ENCODE data around the gene CNOT1.
"Not testable (repeated sequence)": the region's sequence is repeated elsewhere in the genome, so short reads cannot be mapped to it uniquely, and the experiment has no call there.

The CNOT1 gene

DNA sequence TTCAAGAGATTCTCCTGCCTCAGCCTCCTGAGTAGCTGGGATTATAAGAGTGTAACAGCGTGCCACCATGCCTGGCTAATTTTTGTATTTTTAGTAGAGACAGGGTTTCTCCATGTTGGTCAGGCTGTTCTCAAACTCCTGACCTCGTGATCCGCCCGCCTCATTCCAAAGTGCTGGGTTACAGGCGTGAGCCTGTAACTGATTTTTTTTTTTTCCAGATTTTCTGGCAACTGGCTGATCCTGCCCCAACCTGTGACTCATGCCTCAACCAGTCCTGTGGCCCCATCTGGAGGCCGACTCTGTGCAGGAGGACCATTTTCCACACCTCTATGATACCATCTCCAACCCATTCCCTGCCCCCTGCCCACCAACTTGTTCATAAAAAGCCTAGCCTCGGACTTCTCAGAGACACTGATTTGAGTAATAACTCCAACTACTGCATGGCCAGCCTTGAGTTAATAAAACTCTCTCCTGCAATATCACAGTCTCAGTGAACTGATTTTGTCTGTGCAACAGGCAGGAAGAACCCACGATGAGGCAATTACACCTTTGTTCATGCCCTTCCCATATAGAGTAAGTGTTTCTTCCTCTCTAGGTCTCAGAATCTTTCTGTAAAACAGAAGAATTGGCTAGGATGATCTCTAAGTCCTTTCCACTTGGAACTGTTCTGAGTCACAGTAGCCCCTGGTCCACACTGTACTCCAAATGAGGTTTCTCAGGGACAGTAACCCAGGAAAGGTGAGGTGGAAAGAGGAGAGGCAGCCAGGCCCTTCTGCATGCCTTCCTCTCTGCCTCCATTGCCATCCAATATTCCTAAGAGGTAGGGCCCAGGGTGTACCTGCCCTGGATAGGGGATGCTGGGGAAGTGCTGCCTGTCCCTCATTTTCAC lies 8.8 kb upstream of the CNOT1 start:
- DNase-seq (ENCODE audit: low read depth), result no peak

DNA sequence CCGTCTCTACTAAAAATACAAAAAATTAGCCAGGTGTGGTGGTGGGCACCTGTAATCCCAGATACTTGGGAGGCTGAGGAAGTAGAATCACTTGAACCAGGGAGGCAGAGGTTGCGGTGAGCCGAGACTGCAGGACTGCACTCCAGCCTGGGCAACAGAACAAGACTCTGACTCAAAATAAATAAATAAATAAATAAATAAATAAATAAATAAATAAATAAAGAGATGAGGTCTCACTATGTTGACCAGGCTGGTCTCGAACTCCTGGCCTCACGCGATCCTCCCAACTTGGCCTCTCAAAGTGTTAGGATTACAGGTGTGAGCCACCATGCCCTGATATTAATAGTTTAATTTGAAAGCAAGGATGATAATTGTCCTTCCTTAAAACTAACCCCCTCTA lies 7.4 kb upstream of the CNOT1 start:
- DNase-seq (ENCODE audit: low read depth), result not testable (repeated sequence)

DNA sequence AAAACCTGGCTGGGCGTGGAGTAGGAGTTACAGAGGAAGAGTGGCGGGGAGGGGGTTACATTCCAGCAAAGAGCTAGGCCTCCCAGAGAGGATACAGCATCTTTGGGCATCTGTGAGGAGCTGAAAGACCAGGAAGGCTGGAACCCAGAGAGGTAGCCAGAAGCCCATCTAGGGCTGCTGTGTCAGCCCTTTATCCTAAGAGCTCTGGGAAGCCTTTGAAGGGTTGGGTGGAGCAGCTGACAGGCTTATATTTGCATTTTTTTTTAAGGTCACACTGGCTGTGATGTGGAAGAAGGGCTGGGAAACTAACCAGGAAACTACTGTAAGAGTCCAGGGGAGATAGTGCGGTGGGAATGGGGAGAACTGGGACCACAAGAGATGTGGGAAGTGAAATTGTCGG lies 6.8 kb upstream of the CNOT1 start:
- DNase-seq (ENCODE audit: low read depth), result no peak

DNA sequence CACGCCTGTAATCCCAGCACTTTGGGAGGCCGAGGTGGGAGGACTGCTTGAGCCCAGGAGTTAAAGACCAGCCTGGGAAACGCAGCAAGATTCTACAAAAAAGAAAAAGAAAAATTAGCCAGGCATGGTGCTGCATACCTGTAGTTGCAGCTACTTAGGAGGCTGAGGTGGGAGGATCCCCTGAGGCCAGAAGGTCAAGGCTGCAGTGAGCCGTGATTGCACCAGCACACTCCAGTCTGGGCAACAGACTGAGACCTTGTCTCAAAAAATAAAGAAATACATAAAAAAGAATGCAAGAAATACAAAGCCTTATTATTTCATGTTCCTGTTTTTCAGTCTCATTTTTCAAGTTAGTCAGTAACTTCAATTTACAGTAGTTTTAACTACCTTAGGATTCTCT lies 5.9 kb upstream of the CNOT1 start:
- DNase-seq (ENCODE audit: low read depth), result no peak

DNA sequence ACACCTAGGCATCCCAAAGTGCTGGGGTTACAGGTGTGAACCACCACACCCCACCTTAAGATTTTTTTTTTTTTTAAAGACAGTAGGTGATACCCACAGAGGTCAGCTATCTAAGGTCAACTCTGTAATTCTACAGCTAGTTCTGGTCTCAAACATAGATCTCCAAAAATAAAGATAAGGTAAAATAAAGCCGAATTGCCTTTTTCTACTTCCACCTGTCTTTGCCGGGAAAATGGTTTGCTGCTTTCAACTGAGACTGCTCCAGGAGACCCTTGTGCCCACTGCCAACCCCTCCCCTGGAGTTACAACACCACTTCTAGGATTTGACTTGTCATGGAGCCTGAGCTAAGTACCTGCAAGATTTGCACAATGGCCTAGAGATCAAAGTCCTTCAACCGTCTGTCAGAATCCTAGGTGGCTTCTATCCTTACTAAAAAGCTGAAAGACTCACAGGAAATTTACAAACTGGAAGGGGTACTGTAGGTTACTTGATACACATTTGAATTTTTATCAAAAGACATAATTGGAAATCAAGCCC lies 4.7 kb upstream of the CNOT1 start:
- DNase-seq (ENCODE audit: low read depth), result no peak

DNA sequence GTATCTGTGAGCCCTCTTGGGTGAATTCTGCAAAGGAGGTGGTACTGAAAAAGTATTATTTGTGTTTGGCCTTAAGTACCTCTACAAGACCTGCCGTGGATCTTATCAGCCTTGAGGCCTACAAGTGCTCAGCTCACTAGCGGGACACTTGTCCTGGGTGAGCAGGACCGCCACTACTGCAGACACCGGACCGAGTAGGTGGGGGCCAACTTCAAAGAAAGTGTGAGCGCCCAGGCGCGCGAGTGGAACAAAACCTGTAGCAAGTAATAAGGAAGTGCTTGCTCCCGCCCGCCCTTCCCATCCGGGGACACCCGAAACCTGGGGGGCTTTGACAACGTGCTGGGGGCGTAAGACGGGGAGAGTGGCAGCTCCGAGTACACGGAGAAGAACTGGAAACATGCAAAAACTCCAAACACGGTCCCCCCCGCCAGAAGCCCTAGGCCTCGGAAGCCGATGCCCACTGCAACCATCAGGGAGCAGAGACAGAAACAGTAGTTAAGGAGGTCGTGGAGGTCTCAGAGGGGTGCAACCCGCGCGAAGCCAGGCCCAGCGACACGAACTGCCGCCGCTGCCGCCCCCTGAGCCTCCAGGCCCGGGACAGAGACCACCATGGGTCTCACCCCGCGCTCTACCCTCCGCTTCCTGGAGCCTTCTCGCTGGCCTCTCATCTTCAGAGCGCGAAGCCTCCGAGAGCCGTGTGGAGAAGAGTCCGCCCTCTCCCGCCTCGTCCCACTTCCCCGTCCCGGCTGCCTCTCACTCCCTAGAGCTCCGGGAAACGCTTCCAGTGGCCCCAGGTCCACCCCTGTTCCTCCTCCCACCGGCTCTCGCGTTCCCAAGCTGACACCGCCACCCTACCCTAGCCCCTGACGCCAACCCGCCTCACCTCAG lies 537 bp downstream of the CNOT1 start:
- peak; percentile 41 for DNase-seq (ENCODE audit: low read depth)

DNA sequence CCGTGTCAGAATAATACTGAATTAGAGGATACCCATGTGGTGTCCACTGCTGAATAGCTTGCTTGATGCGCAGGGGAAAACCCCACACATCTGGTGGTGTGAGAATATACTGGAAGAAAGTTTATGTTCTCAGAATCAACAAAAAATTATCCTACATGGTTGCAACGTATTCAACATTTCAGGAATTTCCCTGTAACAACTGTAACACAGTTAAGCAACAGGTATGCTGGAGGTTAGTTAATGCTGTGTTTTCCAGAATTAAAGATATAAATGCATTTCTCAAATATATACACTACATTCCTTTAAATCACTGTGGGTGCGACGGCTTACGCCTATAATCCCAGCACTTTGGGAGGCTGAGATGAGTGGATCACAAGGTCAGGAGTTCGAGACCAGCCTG lies 5.4 kb downstream of the CNOT1 start:
- no peak for DNase-seq (ENCODE audit: low read depth)

DNA sequence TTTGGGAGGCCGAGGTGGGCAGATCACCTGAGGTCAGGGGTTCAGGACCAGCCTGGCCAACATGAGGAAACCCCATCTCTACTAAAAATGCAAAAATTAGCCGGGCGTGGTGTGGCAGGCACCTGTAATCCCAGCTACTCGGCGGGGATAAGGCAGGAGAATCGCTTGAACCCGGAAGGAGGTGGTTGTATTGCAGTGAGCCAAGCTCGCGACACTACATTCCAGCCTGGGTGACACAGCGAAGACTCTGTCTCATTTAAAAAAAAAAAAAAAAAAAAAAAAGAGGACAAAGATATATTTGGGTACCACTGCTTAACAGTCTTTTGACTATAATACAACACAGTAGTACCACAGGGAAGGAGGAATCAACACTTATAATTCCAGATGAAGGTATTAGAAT lies 9.2 kb downstream of the CNOT1 start:
- DNase-seq (ENCODE audit: low read depth), result no peak

DNA sequence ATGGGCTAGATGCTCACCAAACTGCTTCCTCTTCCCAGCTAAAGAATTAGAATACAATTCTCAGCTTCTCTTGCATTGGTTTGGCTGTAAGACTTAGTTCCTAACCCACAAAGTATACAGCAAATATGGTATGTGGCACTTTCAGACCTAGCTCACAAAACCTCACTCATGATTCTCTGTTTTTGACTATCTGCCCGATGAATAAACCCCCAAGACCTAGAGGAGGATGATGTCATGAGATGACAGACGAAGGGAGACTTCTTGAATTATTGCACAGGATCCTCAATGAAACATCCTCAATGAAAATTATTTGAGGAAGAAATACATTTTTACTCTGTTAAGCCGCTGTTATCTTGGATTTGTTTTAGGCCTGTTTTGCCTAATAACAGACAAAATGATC lies 14.3 kb downstream of the CNOT1 start:
- no peak for DNase-seq (ENCODE audit: low read depth)

DNA sequence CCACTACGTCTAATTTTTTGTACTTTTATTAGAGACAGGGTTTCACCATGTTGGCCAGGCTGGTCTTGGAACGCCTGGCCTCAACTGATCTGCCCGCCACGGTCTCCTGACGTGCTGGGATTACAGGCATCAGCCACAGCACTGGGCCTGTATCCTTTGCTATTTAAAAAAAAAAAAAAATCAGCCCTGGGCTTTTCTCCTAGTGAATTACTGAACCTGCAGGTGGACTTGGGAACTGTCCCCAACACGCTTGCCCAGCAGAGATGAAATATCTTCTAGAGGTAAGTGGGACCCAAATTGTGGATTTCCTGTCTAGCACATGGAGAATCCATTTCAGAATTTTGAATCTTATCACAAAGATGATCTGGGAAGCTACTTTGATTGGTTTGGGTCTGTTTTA lies 14.8 kb downstream of the CNOT1 start:
- DNase-seq (ENCODE audit: low read depth), result no peak

DNA sequence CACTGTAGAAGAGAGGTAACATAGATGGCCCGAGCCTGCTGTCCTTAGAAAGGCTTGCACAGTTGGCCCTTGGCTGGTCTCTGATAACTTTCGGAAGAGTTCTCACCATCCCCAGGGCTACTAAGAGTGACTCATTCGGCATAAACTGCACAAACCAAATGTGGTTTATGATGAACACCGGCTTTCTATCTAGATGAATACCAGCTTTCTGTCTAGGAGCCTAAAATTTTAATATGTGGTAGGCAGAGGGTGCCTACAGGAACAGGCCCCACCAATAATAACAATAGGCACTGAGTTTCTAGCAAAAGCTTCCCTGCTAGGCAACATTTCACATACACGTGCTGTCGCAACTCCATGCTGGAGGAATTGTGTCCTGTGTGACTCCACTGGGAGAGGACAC lies 15.4 kb downstream of the CNOT1 start:
- DNase-seq (ENCODE audit: low read depth), result no peak

DNA sequence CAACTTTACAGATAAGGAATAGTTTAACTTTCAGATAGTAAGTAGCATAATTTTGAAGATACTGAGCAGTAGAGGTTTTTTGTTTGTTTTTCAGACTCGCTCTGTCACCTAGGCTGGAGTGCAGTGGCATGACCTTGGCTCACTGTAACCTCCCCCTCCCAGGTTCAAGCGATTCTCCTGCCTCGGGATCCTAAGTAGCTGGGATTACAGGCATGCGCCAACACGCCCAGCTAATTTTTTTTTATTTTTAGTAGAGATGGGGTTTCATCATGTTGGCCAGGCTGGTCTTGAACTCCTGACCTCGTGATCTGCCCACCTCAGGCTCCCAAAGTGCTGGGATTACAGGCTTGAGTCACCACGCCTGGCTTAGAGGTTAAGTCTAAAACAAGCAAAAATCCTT lies 16.7 kb downstream of the CNOT1 start:
- DNase-seq (ENCODE audit: low read depth), result not testable (repeated sequence)

DNA sequence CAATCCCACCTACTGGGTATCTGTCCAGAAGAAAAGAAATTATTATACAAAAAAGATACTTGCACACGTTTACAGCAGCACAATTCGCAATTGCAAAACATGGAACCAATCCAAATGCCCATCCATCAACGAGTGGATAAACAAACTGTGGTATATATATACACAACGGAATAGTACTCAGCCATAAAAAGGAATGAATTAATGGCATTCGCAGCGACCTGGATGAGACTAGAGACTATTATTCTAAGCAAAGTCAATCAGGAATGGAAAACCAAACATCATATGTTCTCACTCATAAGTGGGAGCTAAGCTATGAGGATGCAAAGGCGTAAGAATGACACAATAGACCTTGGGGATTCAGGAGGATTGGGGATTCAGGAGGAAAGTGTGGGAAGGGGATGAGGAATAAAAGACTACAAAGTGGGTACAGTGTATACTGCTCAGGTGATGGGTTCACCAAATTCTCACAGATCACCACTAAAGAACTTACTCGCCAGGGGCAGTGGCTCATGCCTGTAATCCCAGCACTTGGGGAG lies 21.0 kb downstream of the CNOT1 start:
- no peak for DNase-seq (ENCODE audit: low read depth)

DNA sequence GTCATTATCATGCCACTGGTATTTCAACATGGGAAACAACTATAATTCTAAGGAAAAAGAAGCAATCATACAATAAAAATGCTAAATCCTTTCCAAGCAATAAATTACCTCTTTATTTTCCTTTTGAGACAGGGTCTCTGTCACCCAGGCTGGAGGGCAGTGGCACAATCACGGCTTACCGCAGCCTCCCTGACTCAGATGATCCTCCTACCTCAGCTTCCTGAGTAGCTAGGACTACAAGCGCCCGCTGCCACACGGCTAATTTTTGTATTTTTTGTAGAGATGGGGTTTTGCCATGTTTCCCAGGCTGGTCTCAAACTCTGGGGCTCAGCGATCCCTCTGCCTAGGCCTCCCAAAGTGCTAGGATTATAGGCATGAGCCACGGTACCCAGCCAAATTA lies 24.1 kb downstream of the CNOT1 start:
- no peak for DNase-seq (ENCODE audit: low read depth)

DNA sequence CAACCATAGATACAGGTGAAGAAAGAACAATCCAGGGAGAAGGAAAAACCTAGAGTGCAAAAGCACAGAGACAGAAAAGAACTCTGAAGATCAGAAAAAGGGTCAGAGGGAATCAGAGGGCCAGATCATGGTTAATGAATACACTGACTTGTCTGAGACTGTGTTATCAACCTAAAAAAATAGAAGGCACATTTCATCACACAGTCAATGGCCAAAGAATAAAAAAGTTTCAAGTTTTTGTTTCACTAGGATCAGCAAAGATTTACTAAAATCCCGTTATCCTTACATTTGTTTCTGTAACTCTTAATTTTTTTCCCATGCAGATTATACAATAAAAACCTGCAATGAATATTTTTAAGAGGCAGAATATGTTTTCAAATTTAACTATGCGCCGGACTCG lies 38.5 kb downstream of the CNOT1 start:
- DNase-seq (ENCODE audit: low read depth), result no peak

DNA sequence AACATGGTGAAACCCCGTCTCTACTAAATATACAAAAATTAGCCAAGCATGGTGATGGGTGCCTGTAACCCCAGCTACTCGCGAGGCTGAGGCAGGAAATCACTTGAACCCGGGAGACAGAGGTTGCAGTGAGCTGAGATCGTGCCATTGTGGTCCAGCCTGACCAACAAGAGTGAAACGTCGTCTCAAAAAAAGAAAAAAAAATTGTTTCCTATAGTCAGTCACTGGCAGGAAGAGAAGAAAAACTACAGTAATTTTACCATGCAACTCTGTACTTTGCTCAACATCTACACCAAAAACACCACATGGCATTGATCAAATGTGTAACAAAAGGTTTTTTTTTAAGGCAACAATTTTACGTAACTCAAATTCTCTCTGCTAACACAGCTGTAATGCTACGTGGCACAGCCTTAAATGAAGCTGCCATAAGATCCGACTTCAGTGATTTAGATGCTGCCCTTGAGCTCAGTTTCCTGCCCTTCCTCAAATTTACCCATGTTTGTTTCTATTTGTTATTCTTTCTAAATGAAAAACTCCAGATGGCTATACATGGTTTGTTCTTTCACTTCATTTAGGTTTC lies 40.2 kb downstream of the CNOT1 start:
- DNase-seq (ENCODE audit: low read depth), result no peak

DNA sequence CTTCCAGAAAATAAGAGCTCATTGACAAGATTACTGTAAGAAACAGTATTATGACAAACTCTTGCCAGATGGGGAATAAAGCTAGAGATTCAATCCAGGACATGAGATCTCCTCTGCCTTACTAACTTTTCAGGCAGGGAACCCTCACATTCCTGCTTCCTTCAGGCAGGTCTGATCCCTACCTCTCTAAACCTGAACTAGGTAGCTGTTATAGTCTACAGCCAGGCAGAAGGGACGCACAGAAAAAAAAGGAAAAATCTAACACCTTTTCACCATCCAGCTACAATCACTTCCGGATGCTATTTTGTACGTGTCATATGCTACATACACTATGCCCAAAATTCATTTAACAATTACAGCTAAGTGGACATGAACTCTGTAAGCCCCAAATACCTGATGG lies 41.2 kb downstream of the CNOT1 start:
- DNase-seq (ENCODE audit: low read depth), result no peak

DNA sequence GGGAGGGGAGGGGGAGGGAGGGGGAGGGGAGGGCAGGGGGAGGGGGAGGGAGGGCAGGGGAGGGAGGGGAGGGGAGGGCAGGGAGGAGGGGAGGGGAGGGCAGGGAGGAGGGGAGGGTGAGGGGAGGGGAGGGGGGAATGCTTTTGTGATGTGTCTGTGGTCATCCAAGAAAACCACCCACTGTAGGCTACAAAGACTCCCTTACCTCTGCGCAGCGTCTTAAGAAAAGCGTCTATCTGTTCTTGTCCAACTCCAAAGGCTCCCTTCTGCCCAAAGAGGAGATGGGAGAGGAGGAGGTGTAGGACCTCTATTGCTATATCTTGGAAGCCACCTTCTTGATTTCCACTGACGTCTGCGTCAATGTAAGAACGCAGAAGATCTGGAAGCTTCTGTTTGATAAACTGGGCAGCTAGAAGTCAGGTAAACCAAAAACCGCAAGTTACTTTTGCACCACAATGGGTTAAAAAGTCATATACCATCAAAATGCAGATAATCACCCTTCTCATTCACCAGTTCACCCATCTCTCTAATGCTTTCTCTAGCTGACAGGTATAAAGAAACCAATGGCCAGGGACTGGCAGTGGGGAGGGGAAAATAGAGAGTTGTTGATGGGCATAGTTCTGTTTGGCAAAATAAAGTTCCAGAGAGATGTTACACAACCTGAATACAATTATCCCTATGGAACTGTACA lies 43.1 kb downstream of the CNOT1 start:
- no peak for DNase-seq (ENCODE audit: low read depth)

DNA sequence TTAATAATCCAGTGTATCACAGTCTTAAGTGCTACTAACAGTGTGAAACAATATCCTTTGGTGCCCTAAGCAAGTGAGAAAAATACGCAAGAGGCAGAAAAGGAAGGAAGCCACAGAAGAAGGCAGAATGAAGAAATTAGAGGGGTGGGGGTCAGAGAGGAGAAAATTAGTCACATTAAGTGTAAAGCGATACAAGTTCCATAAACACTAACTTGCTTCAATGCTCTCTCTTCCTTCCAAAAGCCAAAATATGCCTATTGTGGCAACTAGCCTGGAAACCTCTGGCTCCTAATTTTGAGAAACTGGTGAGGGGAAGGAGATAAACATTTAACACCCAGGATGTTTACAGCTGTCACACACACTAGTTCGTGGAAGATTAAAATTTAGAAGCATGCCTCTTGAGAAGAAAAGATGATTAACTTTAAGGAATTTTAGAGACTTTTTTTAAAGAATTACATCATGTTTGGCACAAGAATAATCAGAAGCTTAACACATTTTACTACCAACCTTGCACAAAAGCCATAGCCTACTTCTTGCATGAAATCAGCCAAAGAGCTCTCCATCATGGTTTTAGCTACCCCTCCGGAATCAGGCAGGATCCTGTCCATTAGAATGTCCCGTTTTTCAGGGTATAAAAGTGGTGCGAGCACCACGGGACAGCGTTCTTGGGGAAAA lies 44.7 kb downstream of the CNOT1 start:
- DNase-seq (ENCODE audit: low read depth), result no peak

DNA sequence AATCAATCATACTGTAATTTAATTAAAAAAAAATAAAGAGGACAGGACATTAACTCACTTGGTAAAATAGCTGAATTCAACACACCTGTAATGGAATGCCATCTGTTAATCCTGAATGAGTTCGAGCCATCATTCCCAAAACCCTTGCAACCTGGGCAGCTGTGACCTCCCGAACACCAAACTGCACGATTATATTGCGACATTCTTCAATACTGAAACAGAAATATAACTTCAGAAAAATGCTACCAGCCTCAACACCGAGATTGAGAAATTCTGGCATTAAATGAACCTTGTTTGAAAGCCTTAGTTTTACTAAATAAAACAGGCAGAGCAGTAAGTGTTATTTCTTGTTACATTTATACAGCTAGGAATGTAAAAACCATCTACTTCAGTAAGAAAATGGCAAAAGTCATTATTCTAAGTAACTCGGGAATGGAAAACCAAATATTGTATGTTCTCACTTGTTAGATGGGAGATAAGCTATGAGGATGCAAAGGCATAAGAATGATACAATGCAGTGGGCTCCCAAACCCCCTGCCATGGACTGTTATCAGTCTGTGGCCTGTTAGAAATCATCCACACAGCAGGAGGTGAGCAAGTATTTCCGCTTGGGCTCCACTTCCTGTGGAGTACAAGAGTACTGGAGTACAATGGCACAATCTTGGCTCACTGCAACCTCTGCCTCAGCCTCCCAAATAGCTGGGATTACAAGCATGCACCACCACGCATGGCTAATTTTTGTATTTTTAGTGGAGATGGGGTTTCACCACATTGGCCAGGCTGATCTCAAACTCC lies 46.5 kb downstream of the CNOT1 start:
- DNase-seq (ENCODE audit: low read depth), result no peak
